ENCODE measurements around the gene ZNG1B. TPM values are rescaled to one million over a fixed set of nuclear protein-coding genes. Genes with fewer than 3 reads are reported as not detected.
"Not testable (repeated sequence)": the region's sequence is repeated elsewhere in the genome, so short reads cannot be mapped to it uniquely, and the experiment has no call there.

Gene ZNG1B
- polyA plus RNA-seq, 4 donors = 16.3 to 33.5 (median 25.6) TPM

- not testable (repeated sequence) for H3K4me3 ChIP-seq (ENCODE audit: low read depth in 1 of 3, low read length in 3 of 3); H3K9me3 ChIP-seq (ENCODE audit: control insufficient read depth in 2 of 2, insufficient read depth in 1 of 2, low read depth in 1 of 2, low read length in 1 of 2); FAIRE-seq; H3K27me3 ChIP-seq (ENCODE audit: control insufficient read depth in 3 of 3, insufficient read depth in 3 of 3, low read length in 3 of 3); DNase-seq; H3K36me3 ChIP-seq (ENCODE audit: control insufficient read depth in 3 of 3, insufficient read depth in 2 of 3, low read depth in 1 of 3, low read length in 3 of 3); H3K27ac ChIP-seq (ENCODE audit: low read depth in 1 of 3, low read length in 2 of 3); H3K4me1 ChIP-seq (ENCODE audit: control insufficient read depth in 3 of 3, insufficient read depth in 2 of 3, low read depth in 1 of 3, low read length in 2 of 3)
- WGBS, 3 donors = 93 to 96% (median 95%) methylated on average over 7 to 8 of the region's 8 CpGs
Measured at GRCh38 chr2:113515457-113515856, 78.0 kb downstream of the ZNG1B start.

GRCh38 chr2:113515995-113516394 lies 78.5 kb downstream of the ZNG1B start:
- not testable (repeated sequence) for H3K27ac ChIP-seq (ENCODE audit: low read depth in 1 of 3, low read length in 2 of 3); H3K4me3 ChIP-seq (ENCODE audit: low read depth in 1 of 3, low read length in 3 of 3); FAIRE-seq; H3K4me1 ChIP-seq (ENCODE audit: control insufficient read depth in 3 of 3, insufficient read depth in 2 of 3, low read depth in 1 of 3, low read length in 2 of 3); DNase-seq; H3K36me3 ChIP-seq (ENCODE audit: control insufficient read depth in 3 of 3, insufficient read depth in 2 of 3, low read depth in 1 of 3, low read length in 3 of 3); H3K27me3 ChIP-seq (ENCODE audit: control insufficient read depth in 3 of 3, insufficient read depth in 3 of 3, low read length in 3 of 3); H3K9me3 ChIP-seq (ENCODE audit: control insufficient read depth in 2 of 2, insufficient read depth in 1 of 2, low read depth in 1 of 2, low read length in 1 of 2)
- WGBS, 3 donors = 82 to 94% (median 85%) methylated on average over 2 to 3 of the region's 3 CpGs

GRCh38 chr2:113517025-113517424 lies 79.5 kb downstream of the ZNG1B start:
- not testable (repeated sequence) for FAIRE-seq; H3K27ac ChIP-seq (ENCODE audit: low read depth in 1 of 3, low read length in 2 of 3)
- no CpG with 5 or more reads among the region's 2 CpGs for WGBS, 3 donors

GRCh38 chr2:113520837-113521236 lies 83.3 kb downstream of the ZNG1B start:
- not testable (repeated sequence) for H3K27ac ChIP-seq (ENCODE audit: low read depth in 1 of 3, low read length in 2 of 3); H3K9me3 ChIP-seq (ENCODE audit: control insufficient read depth in 2 of 2, insufficient read depth in 1 of 2, low read depth in 1 of 2, low read length in 1 of 2); H3K4me1 ChIP-seq (ENCODE audit: control insufficient read depth in 3 of 3, insufficient read depth in 2 of 3, low read depth in 1 of 3, low read length in 2 of 3); H3K27me3 ChIP-seq (ENCODE audit: control insufficient read depth in 3 of 3, insufficient read depth in 3 of 3, low read length in 3 of 3); H3K36me3 ChIP-seq (ENCODE audit: control insufficient read depth in 3 of 3, insufficient read depth in 2 of 3, low read depth in 1 of 3, low read length in 3 of 3); DNase-seq; FAIRE-seq; H3K4me3 ChIP-seq (ENCODE audit: low read depth in 1 of 3, low read length in 3 of 3)
- 29 to 65% (median 45%) methylated on average over 6 of the region's 6 CpGs for WGBS, 3 donors

More at GRCh38 chr2:113517025-113517424, 79.5 kb downstream of the ZNG1B start:
- not testable (repeated sequence) for DNase-seq; H3K36me3 ChIP-seq (ENCODE audit: control insufficient read depth in 3 of 3, insufficient read depth in 2 of 3, low read depth in 1 of 3, low read length in 3 of 3); H3K9me3 ChIP-seq (ENCODE audit: control insufficient read depth in 2 of 2, insufficient read depth in 1 of 2, low read depth in 1 of 2, low read length in 1 of 2); H3K4me3 ChIP-seq (ENCODE audit: low read depth in 1 of 3, low read length in 3 of 3); H3K27me3 ChIP-seq (ENCODE audit: control insufficient read depth in 3 of 3, insufficient read depth in 3 of 3, low read length in 3 of 3); H3K4me1 ChIP-seq (ENCODE audit: control insufficient read depth in 3 of 3, insufficient read depth in 2 of 3, low read depth in 1 of 3, low read length in 2 of 3)

- not testable (repeated sequence) for FAIRE-seq
Measured at GRCh38 chr2:113521492-113521891, 84.0 kb downstream of the ZNG1B start.

GRCh38 chr2:113524986-113525385 lies 87.5 kb downstream of the ZNG1B start:
- WGBS, 3 donors = 64 to 75% (median 73%) methylated on average over 1 of the region's 1 CpG
- not testable (repeated sequence) for FAIRE-seq; H3K4me1 ChIP-seq (ENCODE audit: control insufficient read depth in 3 of 3, insufficient read depth in 2 of 3, low read depth in 1 of 3, low read length in 2 of 3)

More at GRCh38 chr2:113521492-113521891, 84.0 kb downstream of the ZNG1B start:
- H3K4me1 ChIP-seq (ENCODE audit: control insufficient read depth in 3 of 3, insufficient read depth in 2 of 3, low read depth in 1 of 3, low read length in 2 of 3); DNase-seq; H3K4me3 ChIP-seq (ENCODE audit: low read depth in 1 of 3, low read length in 3 of 3); H3K27ac ChIP-seq (ENCODE audit: low read depth in 1 of 3, low read length in 2 of 3); H3K9me3 ChIP-seq (ENCODE audit: control insufficient read depth in 2 of 2, insufficient read depth in 1 of 2, low read depth in 1 of 2, low read length in 1 of 2); H3K36me3 ChIP-seq (ENCODE audit: control insufficient read depth in 3 of 3, insufficient read depth in 2 of 3, low read depth in 1 of 3, low read length in 3 of 3); H3K27me3 ChIP-seq (ENCODE audit: control insufficient read depth in 3 of 3, insufficient read depth in 3 of 3, low read length in 3 of 3): not testable (repeated sequence)
- 63 to 76% (median 71%) methylated on average over 5 of the region's 5 CpGs for WGBS, 3 donors

GRCh38 chr2:113527350-113528045 lies 90.0 kb downstream of the ZNG1B start:
- H3K4me3 ChIP-seq (ENCODE audit: low read depth in 1 of 3, low read length in 3 of 3); H3K9me3 ChIP-seq (ENCODE audit: control insufficient read depth in 2 of 2, insufficient read depth in 1 of 2, low read depth in 1 of 2, low read length in 1 of 2); H3K4me1 ChIP-seq (ENCODE audit: control insufficient read depth in 3 of 3, insufficient read depth in 2 of 3, low read depth in 1 of 3, low read length in 2 of 3); H3K36me3 ChIP-seq (ENCODE audit: control insufficient read depth in 3 of 3, insufficient read depth in 2 of 3, low read depth in 1 of 3, low read length in 3 of 3); FAIRE-seq; H3K27me3 ChIP-seq (ENCODE audit: control insufficient read depth in 3 of 3, insufficient read depth in 3 of 3, low read length in 3 of 3); DNase-seq; H3K27ac ChIP-seq (ENCODE audit: low read depth in 1 of 3, low read length in 2 of 3): not testable (repeated sequence)
- 10 to 19% (median 15%) methylated on average over 4 to 5 of the region's 12 CpGs for WGBS, 3 donors

More at GRCh38 chr2:113524986-113525385, 87.5 kb downstream of the ZNG1B start:
- not testable (repeated sequence) for H3K27me3 ChIP-seq (ENCODE audit: control insufficient read depth in 3 of 3, insufficient read depth in 3 of 3, low read length in 3 of 3); DNase-seq; H3K36me3 ChIP-seq (ENCODE audit: control insufficient read depth in 3 of 3, insufficient read depth in 2 of 3, low read depth in 1 of 3, low read length in 3 of 3); H3K4me3 ChIP-seq (ENCODE audit: low read depth in 1 of 3, low read length in 3 of 3); H3K9me3 ChIP-seq (ENCODE audit: control insufficient read depth in 2 of 2, insufficient read depth in 1 of 2, low read depth in 1 of 2, low read length in 1 of 2); H3K27ac ChIP-seq (ENCODE audit: low read depth in 1 of 3, low read length in 2 of 3)

- FAIRE-seq; H3K27ac ChIP-seq (ENCODE audit: low read depth in 1 of 3, low read length in 2 of 3); H3K27me3 ChIP-seq (ENCODE audit: control insufficient read depth in 3 of 3, insufficient read depth in 3 of 3, low read length in 3 of 3); H3K36me3 ChIP-seq (ENCODE audit: control insufficient read depth in 3 of 3, insufficient read depth in 2 of 3, low read depth in 1 of 3, low read length in 3 of 3); H3K9me3 ChIP-seq (ENCODE audit: control insufficient read depth in 2 of 2, insufficient read depth in 1 of 2, low read depth in 1 of 2, low read length in 1 of 2); H3K4me3 ChIP-seq (ENCODE audit: low read depth in 1 of 3, low read length in 3 of 3); DNase-seq; H3K4me1 ChIP-seq (ENCODE audit: control insufficient read depth in 3 of 3, insufficient read depth in 2 of 3, low read depth in 1 of 3, low read length in 2 of 3): not testable (repeated sequence)
- WGBS, 3 donors = 28 to 54% (median 41%) methylated on average over 3 to 4 of the region's 5 CpGs
Measured at GRCh38 chr2:113528126-113528525, 90.6 kb downstream of the ZNG1B start.

GRCh38 chr2:113528904-113529303 lies 91.4 kb downstream of the ZNG1B start:
- H3K4me1 ChIP-seq (ENCODE audit: control insufficient read depth in 3 of 3, insufficient read depth in 2 of 3, low read depth in 1 of 3, low read length in 2 of 3); H3K9me3 ChIP-seq (ENCODE audit: control insufficient read depth in 2 of 2, insufficient read depth in 1 of 2, low read depth in 1 of 2, low read length in 1 of 2); H3K27ac ChIP-seq (ENCODE audit: low read depth in 1 of 3, low read length in 2 of 3); H3K27me3 ChIP-seq (ENCODE audit: control insufficient read depth in 3 of 3, insufficient read depth in 3 of 3, low read length in 3 of 3); DNase-seq; FAIRE-seq; H3K36me3 ChIP-seq (ENCODE audit: control insufficient read depth in 3 of 3, insufficient read depth in 2 of 3, low read depth in 1 of 3, low read length in 3 of 3); H3K4me3 ChIP-seq (ENCODE audit: low read depth in 1 of 3, low read length in 3 of 3): not testable (repeated sequence)
- 61 to 88% (median 82%) methylated on average over 3 of the region's 3 CpGs for WGBS, 3 donors

Measured in small intestine (tissue), 7 donors.